EH (cell line): ENCODE measurements around the gene ZDHHC14.
A peak's percentile ranks its signal among the peaks of the same experiment; 100 is the strongest.

Source experiments
- DNase-seq: peaks from one replicate; pipeline ENCODE4 v3.0.0-alpha.2; 2015; ENCODE audit warnings: low read depth

ZDHHC14 gene

DNA sequence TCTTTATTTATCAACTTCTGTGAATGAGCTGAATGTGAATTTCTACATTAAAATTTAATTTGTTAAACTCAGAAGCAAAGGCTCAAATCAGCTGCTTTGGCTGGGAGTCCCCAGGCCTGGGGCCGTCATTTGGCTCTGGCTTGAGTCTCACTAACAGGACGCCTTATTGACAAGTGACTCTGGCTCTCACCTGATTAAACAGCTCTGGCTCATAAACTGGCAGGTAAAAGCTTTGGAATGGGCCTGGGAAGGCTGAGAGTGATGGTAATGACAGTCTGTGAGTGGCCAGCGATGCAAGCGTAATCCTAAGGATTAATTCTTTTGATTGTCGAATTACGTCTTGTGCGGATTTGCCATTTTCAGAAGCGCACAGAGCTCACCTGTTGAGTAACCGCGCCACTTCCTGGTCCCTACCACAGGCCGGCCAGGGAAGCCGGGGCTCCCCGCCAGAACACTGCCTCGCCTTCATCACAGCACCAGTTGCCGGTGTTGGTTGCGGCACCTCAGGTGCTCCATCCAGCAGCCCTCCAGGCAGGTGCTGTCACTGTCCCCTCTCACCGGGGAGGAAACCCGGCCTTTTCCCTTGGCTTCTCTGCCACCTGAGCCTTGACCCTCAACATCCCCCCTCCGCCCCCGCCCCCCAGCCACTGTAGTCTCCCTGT, 110.7 kb downstream of the ZDHHC14 start:
- DNase-seq: no peak

- DNase-seq: no peak
Observed at GRCh38 chr6:157492249-157492648, 111.3 kb downstream of the ZDHHC14 start.

- no peak for DNase-seq
Observed at GRCh38 chr6:157492741-157493140, 111.8 kb downstream of the ZDHHC14 start.

DNA sequence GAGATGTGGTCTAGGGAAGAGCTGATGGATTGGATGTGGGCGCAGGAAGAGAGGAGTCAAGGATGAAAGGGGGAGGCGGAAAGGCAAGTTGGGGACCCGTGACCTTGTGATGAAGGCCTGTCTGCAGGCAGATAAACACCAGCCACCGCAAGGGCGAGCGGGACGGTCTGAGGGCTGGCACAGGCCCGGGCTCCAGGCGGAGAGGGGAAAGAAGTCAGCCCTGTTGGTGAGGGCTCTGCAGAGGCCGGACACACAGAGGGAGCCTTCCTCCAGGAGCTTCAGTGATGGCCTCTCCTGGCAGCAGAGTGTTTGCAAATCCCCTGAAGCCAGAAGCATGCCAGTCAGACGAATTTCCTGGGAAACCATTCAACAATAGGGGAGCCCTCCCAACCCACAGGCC, 112.2 kb downstream of the ZDHHC14 start:
- DNase-seq: no peak

DNA sequence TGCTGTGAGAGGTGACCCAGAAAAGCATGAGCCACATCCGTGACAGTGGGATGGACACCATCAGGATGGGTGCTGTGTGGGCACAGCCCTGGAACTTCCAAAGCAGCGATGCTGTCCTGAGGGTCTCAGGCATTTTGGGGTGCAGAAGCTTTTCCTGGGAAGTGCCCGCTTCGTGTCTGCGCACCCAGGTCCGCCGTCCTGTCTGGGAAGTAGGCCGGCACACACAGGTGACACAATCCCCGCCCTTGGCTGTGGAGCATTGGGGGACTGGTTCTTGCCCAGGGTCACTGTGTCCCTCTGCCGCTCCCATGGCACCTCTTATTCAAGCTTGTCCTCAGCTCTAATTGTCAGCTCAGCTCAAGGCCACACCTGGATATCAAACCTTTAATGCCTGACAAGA, 112.6 kb downstream of the ZDHHC14 start:
- DNase-seq: no peak

GRCh38 chr6:157494132-157494710, 113.2 kb downstream of the ZDHHC14 start:
- no peak for DNase-seq

DNA sequence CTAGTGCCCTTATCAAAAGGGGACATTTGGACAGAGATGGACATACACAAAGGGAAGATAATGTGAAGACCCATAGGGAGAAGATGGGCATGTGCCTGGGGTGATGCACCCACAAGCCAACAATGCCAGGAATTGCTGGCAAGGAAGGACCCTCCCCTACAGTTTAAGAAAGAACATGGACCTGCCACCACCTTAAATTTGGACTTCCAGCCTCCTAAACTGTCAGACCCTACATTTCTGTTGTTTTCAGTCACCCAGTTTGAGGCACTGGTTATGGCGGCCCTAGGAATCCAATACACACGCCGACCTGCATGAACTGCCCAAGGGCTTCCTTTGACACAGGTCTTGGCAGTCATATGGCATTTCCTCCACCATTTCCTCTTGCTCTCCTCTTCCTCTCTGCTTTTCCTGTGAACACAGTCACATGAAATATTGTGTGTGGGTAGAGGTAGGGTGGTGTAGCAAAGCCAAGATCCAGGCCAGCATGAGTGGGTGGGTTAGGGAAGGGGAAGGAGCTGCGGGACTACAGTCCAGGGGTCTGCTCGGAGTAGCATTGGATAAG, 115.6 kb downstream of the ZDHHC14 start:
- no peak for DNase-seq

GRCh38 chr6:157497579-157497978, 116.6 kb downstream of the ZDHHC14 start:
- no peak for DNase-seq

DNA sequence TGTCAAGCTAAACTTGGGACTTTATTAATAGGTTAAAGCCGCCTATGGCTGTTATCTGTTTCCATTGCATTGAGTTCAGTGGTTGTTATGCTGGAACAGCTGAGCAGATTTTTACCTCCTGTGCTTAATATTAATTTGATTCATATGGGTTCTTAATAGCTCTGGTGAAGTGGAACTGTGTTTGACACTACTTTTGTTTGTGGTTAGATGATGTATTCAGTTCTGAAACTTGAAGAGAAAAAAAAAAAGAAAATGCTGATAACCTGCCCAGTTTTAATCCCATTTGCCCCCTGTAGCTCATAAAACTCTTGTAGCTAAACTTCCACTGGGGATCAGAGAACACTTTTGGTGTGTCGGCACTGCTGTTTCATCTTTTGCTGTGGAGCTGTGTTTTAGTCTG, 117.8 kb downstream of the ZDHHC14 start:
- DNase-seq: no peak

- no peak for DNase-seq
Observed at GRCh38 chr6:157500022-157500421, 119.0 kb downstream of the ZDHHC14 start.

GRCh38 chr6:157503018-157503747, 122.2 kb downstream of the ZDHHC14 start:
- DNase-seq: no peak

GRCh38 chr6:157505912-157506491, 125.0 kb downstream of the ZDHHC14 start:
- DNase-seq: no peak

DNA sequence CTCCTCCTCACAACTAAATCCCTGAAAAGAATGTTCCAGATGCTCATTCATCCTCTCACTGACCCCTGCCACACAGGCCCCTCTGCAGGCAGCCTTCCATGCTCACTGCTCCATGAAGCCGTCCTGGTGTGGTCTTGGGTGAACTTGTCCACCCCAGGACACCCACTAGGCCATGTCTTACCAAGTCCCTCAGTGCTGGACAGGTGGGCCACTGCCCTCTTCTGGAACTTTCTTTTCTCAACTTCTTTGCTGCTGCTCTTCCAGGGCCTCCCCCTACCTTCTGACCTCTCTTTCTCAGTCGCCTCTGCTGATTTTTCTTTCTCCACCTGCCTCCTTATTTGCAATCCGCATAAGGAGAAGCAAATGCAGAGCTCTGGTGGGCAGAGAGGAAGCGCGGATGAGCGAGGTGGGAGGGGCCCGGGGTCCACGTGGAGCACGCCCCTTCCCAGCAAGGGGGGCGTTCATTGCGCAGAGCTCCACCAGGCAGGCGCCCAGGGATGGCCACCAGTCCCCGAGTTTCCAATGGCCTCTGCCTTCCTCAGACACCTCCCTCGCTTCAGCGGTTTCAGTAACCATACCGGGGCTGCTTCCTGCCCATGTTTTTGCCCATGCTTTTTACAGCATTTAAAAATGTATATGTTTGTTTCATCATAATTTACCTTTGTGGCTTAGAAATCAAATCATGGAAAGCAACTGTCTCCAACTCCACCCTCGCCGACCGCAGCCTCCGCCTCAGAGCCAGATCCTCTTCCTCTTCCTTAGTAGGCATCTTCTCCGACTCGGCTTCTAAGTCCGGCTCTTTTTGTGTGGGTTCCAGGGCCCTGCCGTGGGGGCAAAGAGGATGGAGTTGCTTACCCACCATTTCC, 129.6 kb downstream of the ZDHHC14 start:
- DNase-seq: no peak

DNA sequence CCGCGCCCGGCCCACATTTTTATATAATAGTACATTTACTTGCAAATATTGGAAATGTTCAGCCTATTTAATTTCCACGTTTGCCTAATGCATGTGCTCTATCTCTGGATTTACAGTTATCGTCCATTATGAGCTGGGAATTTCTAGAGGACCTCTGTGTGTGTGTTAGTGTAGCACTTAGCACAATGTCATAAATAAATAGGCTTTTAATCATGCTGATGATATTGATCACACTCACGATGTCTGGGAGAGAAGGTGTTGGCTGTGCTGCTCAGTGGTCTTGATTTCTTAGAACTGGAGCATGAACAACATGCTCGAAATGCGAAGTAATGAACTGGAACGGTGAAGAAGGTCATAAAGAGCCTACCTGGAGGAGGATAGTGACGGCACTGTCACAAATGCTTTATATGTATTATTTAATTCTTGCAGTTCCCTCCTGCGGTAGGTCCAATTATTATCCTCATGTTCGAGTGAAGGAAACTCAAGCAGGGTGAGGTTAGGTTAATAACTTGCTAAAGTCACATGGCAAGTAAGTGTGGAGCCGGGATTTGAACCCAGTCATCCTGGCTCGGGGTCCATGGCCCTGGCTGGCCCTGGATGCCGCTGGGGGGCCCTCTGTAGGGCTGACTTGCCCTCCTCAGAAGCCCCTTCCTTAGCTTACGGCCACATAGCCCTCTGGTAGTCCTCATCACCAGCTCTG, 130.8 kb downstream of the ZDHHC14 start:
- DNase-seq: no peak

- no peak for DNase-seq
Observed at GRCh38 chr6:157512382-157512682, 131.3 kb downstream of the ZDHHC14 start.

GRCh38 chr6:157513004-157513603, 132.1 kb downstream of the ZDHHC14 start:
- no peak for DNase-seq

DNA sequence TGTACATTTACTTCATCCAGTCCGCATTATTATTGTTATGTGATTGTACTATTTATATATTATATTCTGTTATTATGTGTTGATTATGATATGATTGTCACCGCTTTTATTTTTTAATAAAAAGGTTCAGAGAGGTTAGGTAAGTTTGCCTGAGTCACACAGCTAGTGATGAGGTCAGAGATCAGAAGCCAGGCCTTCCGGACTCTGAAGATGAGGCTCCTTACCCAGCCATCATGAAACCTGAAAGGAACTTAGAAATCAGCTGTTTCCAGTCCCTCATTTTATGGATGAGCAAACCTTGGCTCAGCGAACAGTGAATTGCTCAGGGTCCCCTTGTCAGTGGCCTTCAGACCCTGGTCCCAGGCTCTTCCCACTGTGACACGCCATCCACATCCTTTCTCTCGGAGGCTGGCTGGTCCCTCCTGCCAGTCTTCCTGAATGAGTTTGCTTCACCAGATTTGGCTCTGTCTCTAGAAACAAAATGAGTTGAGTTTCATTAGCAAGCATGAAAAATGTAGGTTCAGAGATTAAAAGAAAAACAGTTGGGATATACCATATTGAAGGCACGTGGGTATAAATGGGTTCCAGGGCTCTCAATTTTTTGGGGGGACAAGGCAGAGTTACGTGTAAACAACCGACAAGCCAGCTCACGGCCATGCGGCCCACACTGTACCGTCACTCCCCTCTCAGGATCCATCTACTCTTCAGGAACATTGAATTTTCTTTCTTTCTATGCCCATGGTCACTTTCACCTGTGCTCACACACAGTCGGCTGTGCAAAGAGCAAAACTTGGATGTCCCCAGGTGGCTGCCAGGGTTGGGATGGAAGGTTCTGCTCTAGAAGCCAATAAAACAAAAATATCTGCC, 132.9 kb downstream of the ZDHHC14 start:
- no peak for DNase-seq

DNA sequence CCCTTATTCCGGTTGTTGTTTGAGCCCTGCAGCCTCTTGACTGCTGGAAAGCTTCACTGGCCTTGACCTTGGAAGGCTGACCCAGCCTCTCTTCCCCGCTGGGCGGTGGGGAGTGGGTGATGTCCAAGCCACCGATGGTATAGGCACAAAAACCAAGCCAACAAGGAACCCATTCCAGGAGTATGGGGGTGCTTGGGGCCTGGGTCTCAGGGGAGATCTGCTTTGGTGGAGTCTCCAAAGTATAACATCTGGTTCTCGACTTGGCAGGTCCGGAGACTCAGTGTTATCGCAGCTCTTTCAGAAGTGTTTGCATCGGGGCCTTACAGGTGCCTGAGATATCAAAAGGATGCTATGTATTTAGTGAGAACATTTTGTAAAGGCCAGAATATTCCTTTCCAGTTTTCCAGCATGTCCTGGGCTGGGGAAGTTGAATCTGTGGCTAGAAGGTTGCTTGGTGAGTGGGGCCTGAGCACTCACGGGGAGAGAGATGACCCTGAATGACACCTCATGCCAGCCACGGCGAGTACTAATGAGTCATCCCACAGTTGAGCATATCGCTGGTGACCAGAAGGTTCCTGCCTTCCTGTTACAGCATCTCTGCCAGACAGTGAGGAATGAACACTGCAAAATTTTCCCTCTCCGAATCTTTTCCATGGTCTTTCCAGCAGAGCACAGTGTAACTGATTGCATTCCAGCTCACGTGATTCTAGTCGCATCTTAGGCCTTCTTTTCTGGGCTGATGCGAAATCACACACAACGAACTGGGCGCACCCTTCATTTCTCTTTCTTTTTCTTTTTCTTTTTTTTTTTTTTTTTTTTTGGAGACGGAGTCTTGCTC, 133.9 kb downstream of the ZDHHC14 start:
- DNase-seq: peak; percentile 87
